Activated naive CD4-positive, alpha-beta T cell treated with anti-CD3 and anti-CD28 coated beads, Interleukin-2, amount 50 U/mL, for 16 hours (primary cell): ENCODE data around the gene SFXN1.

ENCODE experiments used
- DNase-seq: peaks from one replicate; pipeline ENCODE4 v3.0.0-alpha.2; 2020

The SFXN1 gene

GRCh38 chr5:175542232-175542965 is 64.0 kb downstream of the SFXN1 start:
- peak; percentile 31 for DNase-seq

- DNase-seq = no peak
Observed at GRCh38 chr5:175542966-175543235, 64.5 kb downstream of the SFXN1 start.

GRCh38 chr5:175544108-175544511 is 65.8 kb downstream of the SFXN1 start:
- no peak for DNase-seq

- DNase-seq = no peak
Observed at GRCh38 chr5:175544586-175544985, 66.2 kb downstream of the SFXN1 start.

- DNase-seq = no peak
Observed at GRCh38 chr5:175547842-175548241, 69.5 kb downstream of the SFXN1 start.

- DNase-seq = no peak
Observed at GRCh38 chr5:175548626-175549311, 70.4 kb downstream of the SFXN1 start.

GRCh38 chr5:175550055-175550805 is 71.9 kb downstream of the SFXN1 start:
- DNase-seq = no peak

GRCh38 chr5:175551266-175551665 is 72.9 kb downstream of the SFXN1 start:
- no peak for DNase-seq

- DNase-seq = no peak
Observed at GRCh38 chr5:175554296-175554695, 75.9 kb downstream of the SFXN1 start.

GRCh38 chr5:175555168-175555785 is 76.9 kb downstream of the SFXN1 start:
- DNase-seq = no peak

GRCh38 chr5:175556794-175557193 is 78.4 kb downstream of the SFXN1 start:
- DNase-seq = no peak

- DNase-seq = no peak
Observed at GRCh38 chr5:175557778-175558177, 79.4 kb downstream of the SFXN1 start.

- no peak for DNase-seq
Observed at GRCh38 chr5:175558801-175559480, 80.6 kb downstream of the SFXN1 start.

- DNase-seq = no peak
Observed at GRCh38 chr5:175560011-175560410, 81.7 kb downstream of the SFXN1 start.

GRCh38 chr5:175561085-175561484 is 82.7 kb downstream of the SFXN1 start:
- DNase-seq = no peak

- DNase-seq = no peak
Observed at GRCh38 chr5:175564716-175565115, 86.4 kb downstream of the SFXN1 start.

- DNase-seq = no peak
Observed at GRCh38 chr5:175566697-175567096, 88.3 kb downstream of the SFXN1 start.

- no peak for DNase-seq
Observed at GRCh38 chr5:175567954-175568353, 89.6 kb downstream of the SFXN1 start.

GRCh38 chr5:175569701-175570100 is 91.3 kb downstream of the SFXN1 start:
- no peak for DNase-seq

GRCh38 chr5:175572886-175573285 is 94.5 kb downstream of the SFXN1 start:
- DNase-seq = no peak

GRCh38 chr5:175573493-175574269 is 95.3 kb downstream of the SFXN1 start:
- DNase-seq = no peak

- no peak for DNase-seq
Observed at GRCh38 chr5:175575301-175575700, 96.9 kb downstream of the SFXN1 start.
